ENCODE data around the gene DNM3. TPM values are rescaled to one million over a fixed set of nuclear protein-coding genes. Genes with fewer than 3 reads are reported as not detected.

The DNM3 gene
- total RNA-seq, 1 donor from 2014 or later: 2.1 TPM

DNA sequence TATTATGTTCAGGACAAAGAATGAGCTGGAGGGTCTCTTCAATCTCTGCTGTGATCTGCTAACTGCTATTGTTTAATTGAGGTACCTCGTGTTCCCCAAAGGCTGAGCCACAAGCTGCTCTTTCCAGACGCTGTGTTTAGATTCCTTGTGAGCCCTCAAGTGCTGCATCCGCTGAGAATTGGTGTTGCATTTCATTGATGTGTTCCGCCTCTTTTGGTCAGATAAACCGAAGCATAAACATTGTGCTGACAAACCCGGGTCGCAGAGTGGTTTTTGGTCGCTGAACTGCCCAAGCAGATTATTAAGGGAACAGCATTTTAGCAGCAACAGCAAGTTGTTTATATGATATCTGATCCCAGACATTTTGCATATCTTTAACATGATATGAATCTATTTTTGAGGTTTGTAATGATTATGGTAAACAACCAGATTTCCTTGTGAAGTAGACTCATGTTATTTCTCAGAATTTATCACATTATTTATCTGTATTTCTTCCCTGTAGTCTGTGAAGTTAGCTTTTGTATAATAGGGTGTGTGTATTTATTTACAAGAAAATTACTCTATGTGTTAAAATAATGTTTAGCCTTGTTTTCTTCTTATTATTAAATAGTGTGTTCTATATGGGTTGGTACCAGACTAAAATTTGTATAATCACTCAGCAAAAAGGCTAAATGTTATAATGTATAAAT is 362.0 kb downstream of the DNM3 start:
- H3K4me1 Mint-ChIP-seq (ENCODE audit: unreplicated experiment): peaks cover 11% of the 10 kb centered on the region
- peaks cover 3% of the 10 kb centered on the region for H3K36me3 Mint-ChIP-seq
- TF ChIP-seq, protein P1, sequence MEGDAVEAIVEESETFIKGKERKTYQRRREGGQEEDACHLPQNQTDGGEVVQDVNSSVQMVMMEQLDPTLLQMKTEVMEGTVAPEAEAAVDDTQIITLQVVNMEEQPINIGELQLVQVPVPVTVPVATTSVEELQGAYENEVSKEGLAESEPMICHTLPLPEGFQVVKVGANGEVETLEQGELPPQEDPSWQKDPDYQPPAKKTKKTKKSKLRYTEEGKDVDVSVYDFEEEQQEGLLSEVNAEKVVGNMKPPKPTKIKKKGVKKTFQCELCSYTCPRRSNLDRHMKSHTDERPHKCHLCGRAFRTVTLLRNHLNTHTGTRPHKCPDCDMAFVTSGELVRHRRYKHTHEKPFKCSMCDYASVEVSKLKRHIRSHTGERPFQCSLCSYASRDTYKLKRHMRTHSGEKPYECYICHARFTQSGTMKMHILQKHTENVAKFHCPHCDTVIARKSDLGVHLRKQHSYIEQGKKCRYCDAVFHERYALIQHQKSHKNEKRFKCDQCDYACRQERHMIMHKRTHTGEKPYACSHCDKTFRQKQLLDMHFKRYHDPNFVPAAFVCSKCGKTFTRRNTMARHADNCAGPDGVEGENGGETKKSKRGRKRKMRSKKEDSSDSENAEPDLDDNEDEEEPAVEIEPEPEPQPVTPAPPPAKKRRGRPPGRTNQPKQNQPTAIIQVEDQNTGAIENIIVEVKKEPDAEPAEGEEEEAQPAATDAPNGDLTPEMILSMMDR (conservative IDR thresholded peaks at IDR 0.05): no peak
- no peak overlapping the region for H3K27ac Mint-ChIP-seq
- no peak for DNase-seq (ENCODE audit: extremely low spot score, unreplicated experiment)
- peaks cover 21% of the 10 kb centered on the region for H3K9me3 Mint-ChIP-seq
- H3K4me3 Mint-ChIP-seq: no peak overlapping the region
- no peaks in the 10 kb centered on the region for H3K27me3 Mint-ChIP-seq

DNA sequence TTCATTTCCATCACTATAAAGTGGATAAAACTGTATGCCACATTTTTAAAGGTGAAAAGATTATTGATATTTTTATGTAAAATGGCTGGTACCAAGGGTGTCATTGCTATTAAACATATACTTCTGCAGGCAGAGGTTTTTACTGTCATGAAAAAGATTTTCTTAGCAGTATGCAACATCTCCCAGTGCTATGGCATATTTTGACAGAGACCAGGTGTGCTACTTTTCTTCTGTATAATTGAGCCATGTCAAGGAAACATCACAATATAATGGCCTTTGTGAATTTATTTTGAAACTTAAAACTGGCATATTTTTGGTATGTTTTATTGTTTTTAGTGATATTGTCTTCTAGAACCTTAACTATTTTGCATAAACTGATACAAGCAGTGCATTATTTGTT is 362.6 kb downstream of the DNM3 start:
- H3K4me3 Mint-ChIP-seq: no peak overlapping the region
- H3K27ac Mint-ChIP-seq: no peak overlapping the region
- peaks cover 15% of the 10 kb centered on the region for H3K9me3 Mint-ChIP-seq
- H3K36me3 Mint-ChIP-seq: peaks cover 3% of the 10 kb centered on the region
- peaks cover 11% of the 10 kb centered on the region for H3K4me1 Mint-ChIP-seq (ENCODE audit: unreplicated experiment)
- H3K27me3 Mint-ChIP-seq: no peaks in the 10 kb centered on the region
- TF ChIP-seq, protein P1 (conservative IDR thresholded peaks at IDR 0.05): no peak
- DNase-seq (ENCODE audit: extremely low spot score, unreplicated experiment): no peak

DNA sequence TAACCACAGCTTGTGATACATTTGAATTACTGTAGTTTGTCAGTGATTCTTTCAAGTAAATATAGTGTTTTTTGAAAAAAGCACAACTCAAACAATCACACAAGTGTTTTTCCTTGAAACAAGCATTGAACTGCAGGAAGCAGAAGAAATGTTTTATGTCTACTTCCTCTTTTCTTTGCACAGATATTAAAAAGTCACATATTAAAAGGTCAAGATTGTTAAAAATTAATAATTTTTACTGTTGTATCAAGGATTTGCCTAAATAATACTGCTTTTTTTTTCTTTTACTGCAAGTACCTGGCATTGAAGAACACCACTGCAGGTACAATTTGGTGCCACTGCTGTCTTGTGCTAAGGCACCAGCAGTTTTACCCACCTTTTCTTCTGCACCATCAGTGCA is 365.0 kb downstream of the DNM3 start:
- DNase-seq (ENCODE audit: extremely low spot score, unreplicated experiment): no peak
- TF ChIP-seq, protein P1 (conservative IDR thresholded peaks at IDR 0.05): no peak
- peaks cover 24% of the 10 kb centered on the region for H3K4me1 Mint-ChIP-seq (ENCODE audit: unreplicated experiment)
- H3K9me3 Mint-ChIP-seq: no peaks in the 10 kb centered on the region
- H3K4me3 Mint-ChIP-seq: no peak overlapping the region
- no peak overlapping the region for H3K27ac Mint-ChIP-seq
- H3K27me3 Mint-ChIP-seq: no peaks in the 10 kb centered on the region
- no peaks in the 10 kb centered on the region for H3K36me3 Mint-ChIP-seq

DNA sequence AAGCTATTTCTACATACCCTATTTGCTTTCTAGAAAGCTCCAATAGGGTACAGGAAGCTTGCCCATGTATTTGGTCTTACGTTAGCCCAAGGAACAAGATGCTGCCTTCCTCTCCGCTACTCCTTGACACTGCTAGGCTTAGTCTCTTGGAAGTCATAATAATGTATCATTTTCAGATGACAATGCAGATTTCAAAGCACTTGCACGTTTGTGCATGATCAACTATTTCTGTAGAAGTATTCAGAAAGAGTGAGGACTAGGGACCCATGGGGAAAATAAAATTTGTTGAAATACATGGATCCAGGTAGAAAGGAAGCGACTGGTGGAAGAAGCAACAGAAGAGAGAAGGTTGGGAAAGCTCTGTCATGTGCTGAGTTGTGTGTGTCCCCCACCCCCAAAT is 367.3 kb downstream of the DNM3 start:
- Mint-ChIP-seq H3K36me3 (no peaks in the 10 kb centered on the region), H3K27me3 (no peaks in the 10 kb centered on the region), H3K27ac (no peak overlapping the region), H3K4me3 (no peak overlapping the region), H3K9me3 (no peaks in the 10 kb centered on the region), H3K4me1 (ENCODE audit: unreplicated experiment) (peaks cover 32% of the 10 kb centered on the region)
- no peak for DNase-seq (ENCODE audit: extremely low spot score, unreplicated experiment)
- TF ChIP-seq, protein P1 (conservative IDR thresholded peaks at IDR 0.05): no peak

DNA sequence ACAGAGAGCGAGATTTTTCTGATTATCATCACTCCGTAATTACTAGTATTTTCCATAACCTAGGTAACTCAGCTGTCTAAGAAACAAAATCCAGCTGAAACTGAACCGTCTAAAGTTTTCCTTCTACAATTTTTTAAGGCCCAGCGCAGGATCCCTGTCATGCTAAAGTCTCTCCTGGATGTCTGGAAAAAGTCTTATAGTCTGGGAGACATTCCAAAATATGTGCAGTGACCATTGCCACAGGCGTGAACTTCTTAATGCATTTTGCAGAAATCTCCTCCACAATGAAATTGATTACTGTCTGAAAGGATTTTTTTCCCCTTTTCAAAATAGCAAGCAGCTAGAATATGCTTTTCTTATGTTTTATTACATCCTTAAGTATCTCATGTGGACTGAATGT is 369.9 kb downstream of the DNM3 start:
- no peaks in the 10 kb centered on the region for H3K9me3 Mint-ChIP-seq
- no peak overlapping the region for H3K27ac Mint-ChIP-seq

More for the DNA sequence above, 369.9 kb downstream of the DNM3 start:
- Mint-ChIP-seq H3K27me3 (no peaks in the 10 kb centered on the region), H3K4me3 (no peak overlapping the region), H3K4me1 (ENCODE audit: unreplicated experiment) (peaks cover 32% of the 10 kb centered on the region), H3K36me3 (no peaks in the 10 kb centered on the region)
- TF ChIP-seq, protein P1 (conservative IDR thresholded peaks at IDR 0.05): no peak
- no peak for DNase-seq (ENCODE audit: extremely low spot score, unreplicated experiment)
